SK-N-SH treated with all-trans-retinoic acid at 6 μM for 48 hours (cell line): ENCODE measurements around the gene RFX3.

ENCODE experiments used
- ATAC-seq: fragments of 200-7000 bp; cut with Tn5 transposase; 3 replicates; pipeline ENCODE4 v1.9.1; 2020; ENCODE audit warnings: mild to moderate bottlenecking, moderate library complexity
- CSDC2 ChIP-seq: fragments of 250-450 bp; sonication (Bioruptor Pico); IDR thresholded peaks from 2 replicates; pipeline ENCODE4 v1.5.0; 2020; ENCODE audit warnings: mild to moderate bottlenecking, moderate library complexity
- ESRRG ChIP-seq: fragments of 250-450 bp; sonication (Bioruptor Pico); IDR thresholded peaks from 2 replicates; pipeline ENCODE4 v1.6.1; 2021; ENCODE audit warnings: mild to moderate bottlenecking
- ISL1 ChIP-seq: fragments of 250-450 bp; sonication (Bioruptor Pico); IDR thresholded peaks from 2 replicates; pipeline ENCODE4 v2.1.2; 2022; ENCODE audit warnings: mild to moderate bottlenecking, moderate library complexity
- OSR1 ChIP-seq: fragments of 250-450 bp; sonication (Bioruptor Pico); IDR thresholded peaks from 2 replicates; pipeline ENCODE4 v1.8.0; 2022; ENCODE audit warnings: moderate library complexity, mild to moderate bottlenecking, inconsistent platforms
- PPARA ChIP-seq: fragments of 250-450 bp; sonication (Bioruptor Pico); IDR thresholded peaks from 2 replicates; pipeline ENCODE4 v1.5.0; 2020; ENCODE audit warnings: mild to moderate bottlenecking, borderline replicate concordance
- RARB ChIP-seq: fragments of 250-450 bp; sonication (Bioruptor Pico); IDR thresholded peaks from 2 replicates; pipeline ENCODE4 v1.8.0; 2021; ENCODE audit warnings: mild to moderate bottlenecking, moderate library complexity
- SNAI2 ChIP-seq: fragments of 250-450 bp; sonication (Bioruptor Pico); IDR thresholded peaks from 2 replicates; pipeline ENCODE4 v1.5.0; 2020; ENCODE audit warnings: mild to moderate bottlenecking, moderate library complexity
- TCF4 ChIP-seq: fragments of 250-450 bp; sonication (Bioruptor Pico); IDR thresholded peaks from 2 replicates; pipeline ENCODE4 v1.8.0; 2021; ENCODE audit warnings: mild to moderate bottlenecking, moderate library complexity, borderline replicate concordance
- TOX ChIP-seq: fragments of 250-450 bp; sonication (Bioruptor Pico); IDR thresholded peaks from 2 replicates; pipeline ENCODE4 v1.8.0; 2021; ENCODE audit warnings: mild to moderate bottlenecking, moderate library complexity, borderline replicate concordance
- ZC3H10 ChIP-seq: fragments of 250-450 bp; sonication (Bioruptor Pico); IDR thresholded peaks from 2 replicates; pipeline ENCODE4 v1.5.1; 2021; ENCODE audit warnings: mild to moderate bottlenecking, moderate library complexity
- ZFP3 ChIP-seq: fragments of 250-450 bp; sonication (Bioruptor Pico); IDR thresholded peaks from 2 replicates; pipeline ENCODE4 v1.5.0; 2020; ENCODE audit warnings: mild to moderate bottlenecking, moderate library complexity
- ZNF565 ChIP-seq: fragments of 450-650 bp; formaldehyde crosslinking; conservative IDR thresholded peaks from 2 replicates; pipeline ENCODE4 v1.5.0; 2020; ENCODE audit warnings: low read depth, mild to moderate bottlenecking, moderate library complexity
- ZNF70 ChIP-seq: fragments of 450-650 bp; formaldehyde crosslinking; IDR thresholded peaks from 2 replicates; pipeline ENCODE4 v1.5.0; 2020; ENCODE audit warnings: mild to moderate bottlenecking, moderate library complexity
- ZNF8 ChIP-seq: fragments of 450-650 bp; formaldehyde crosslinking; IDR thresholded peaks from 2 replicates; pipeline ENCODE4 v1.5.0; 2020; ENCODE audit warnings: mild to moderate bottlenecking, moderate library complexity
- TF ChIP-seq, protein P1 (sequence below): fragments of 250-450 bp; sonication (Bioruptor Pico); IDR thresholded peaks from 2 replicates; pipeline ENCODE4 v1.8.0; 2020; ENCODE audit warnings: mild to moderate bottlenecking, moderate library complexity, borderline replicate concordance
- TF ChIP-seq, protein P2 (sequence below): fragments of 250-450 bp; sonication (Bioruptor Pico); IDR thresholded peaks from 2 replicates; pipeline ENCODE4 v1.5.0; 2020; ENCODE audit warnings: mild to moderate bottlenecking, moderate library complexity
- TF ChIP-seq, protein P3 (sequence below): fragments of 250-450 bp; sonication (Bioruptor Pico); IDR thresholded peaks from 2 replicates; pipeline ENCODE4 v1.5.1; 2021; ENCODE audit warnings: mild to moderate bottlenecking, moderate library complexity
- TF ChIP-seq, protein P4 (sequence below): fragments of 250-450 bp; sonication (Bioruptor Pico); IDR thresholded peaks from 2 replicates; pipeline ENCODE4 v1.5.1; 2020; ENCODE audit warnings: low read depth, mild to moderate bottlenecking, moderate library complexity
- TF ChIP-seq, protein P5 (sequence below): fragments of 250-450 bp; sonication (Bioruptor Pico); IDR thresholded peaks from 2 replicates; pipeline ENCODE4 v1.8.0; 2021; ENCODE audit warnings: low read depth, mild to moderate bottlenecking, moderate library complexity, borderline replicate concordance

RFX3 gene

DNA sequence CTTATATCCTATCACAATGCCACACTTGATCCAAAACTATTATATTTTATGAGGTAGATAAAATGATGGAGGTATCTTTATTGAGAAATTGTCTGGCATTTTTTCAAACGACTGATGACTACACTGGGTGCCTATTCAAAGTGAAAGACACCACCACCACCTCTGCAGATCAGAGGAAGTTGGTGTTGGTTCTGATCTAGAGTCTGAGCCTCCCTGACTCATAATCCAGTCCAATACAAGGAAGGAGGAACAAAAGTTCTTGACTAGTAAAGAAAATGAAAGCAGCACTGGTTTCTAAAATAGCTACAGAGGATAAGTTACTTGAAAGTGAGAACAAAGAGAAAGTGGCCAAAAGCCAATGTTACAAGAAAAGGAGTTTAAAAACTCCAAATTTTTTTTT is 139.9 kb downstream of the RFX3 start:
- ATAC-seq: no peak
- no peak for TF ChIP-seq ZNF8
- TF ChIP-seq ZNF565: no peak
- no peak for TF ChIP-seq SNAI2 (CRISPR knock-in tag)
- TF ChIP-seq, protein P1, sequence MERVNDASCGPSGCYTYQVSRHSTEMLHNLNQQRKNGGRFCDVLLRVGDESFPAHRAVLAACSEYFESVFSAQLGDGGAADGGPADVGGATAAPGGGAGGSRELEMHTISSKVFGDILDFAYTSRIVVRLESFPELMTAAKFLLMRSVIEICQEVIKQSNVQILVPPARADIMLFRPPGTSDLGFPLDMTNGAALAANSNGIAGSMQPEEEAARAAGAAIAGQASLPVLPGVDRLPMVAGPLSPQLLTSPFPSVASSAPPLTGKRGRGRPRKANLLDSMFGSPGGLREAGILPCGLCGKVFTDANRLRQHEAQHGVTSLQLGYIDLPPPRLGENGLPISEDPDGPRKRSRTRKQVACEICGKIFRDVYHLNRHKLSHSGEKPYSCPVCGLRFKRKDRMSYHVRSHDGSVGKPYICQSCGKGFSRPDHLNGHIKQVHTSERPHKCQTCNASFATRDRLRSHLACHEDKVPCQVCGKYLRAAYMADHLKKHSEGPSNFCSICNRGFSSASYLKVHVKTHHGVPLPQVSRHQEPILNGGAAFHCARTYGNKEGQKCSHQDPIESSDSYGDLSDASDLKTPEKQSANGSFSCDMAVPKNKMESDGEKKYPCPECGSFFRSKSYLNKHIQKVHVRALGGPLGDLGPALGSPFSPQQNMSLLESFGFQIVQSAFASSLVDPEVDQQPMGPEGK (CRISPR knock-in tag): no peak
- no peak for TF ChIP-seq PPARA (CRISPR knock-in tag)
- TF ChIP-seq, protein P2, sequence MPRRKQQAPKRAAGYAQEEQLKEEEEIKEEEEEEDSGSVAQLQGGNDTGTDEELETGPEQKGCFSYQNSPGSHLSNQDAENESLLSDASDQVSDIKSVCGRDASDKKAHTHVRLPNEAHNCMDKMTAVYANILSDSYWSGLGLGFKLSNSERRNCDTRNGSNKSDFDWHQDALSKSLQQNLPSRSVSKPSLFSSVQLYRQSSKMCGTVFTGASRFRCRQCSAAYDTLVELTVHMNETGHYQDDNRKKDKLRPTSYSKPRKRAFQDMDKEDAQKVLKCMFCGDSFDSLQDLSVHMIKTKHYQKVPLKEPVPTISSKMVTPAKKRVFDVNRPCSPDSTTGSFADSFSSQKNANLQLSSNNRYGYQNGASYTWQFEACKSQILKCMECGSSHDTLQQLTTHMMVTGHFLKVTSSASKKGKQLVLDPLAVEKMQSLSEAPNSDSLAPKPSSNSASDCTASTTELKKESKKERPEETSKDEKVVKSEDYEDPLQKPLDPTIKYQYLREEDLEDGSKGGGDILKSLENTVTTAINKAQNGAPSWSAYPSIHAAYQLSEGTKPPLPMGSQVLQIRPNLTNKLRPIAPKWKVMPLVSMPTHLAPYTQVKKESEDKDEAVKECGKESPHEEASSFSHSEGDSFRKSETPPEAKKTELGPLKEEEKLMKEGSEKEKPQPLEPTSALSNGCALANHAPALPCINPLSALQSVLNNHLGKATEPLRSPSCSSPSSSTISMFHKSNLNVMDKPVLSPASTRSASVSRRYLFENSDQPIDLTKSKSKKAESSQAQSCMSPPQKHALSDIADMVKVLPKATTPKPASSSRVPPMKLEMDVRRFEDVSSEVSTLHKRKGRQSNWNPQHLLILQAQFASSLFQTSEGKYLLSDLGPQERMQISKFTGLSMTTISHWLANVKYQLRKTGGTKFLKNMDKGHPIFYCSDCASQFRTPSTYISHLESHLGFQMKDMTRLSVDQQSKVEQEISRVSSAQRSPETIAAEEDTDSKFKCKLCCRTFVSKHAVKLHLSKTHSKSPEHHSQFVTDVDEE (CRISPR knock-in tag): no peak
- TF ChIP-seq CSDC2 (CRISPR knock-in tag): no peak
- TF ChIP-seq, protein P3, sequence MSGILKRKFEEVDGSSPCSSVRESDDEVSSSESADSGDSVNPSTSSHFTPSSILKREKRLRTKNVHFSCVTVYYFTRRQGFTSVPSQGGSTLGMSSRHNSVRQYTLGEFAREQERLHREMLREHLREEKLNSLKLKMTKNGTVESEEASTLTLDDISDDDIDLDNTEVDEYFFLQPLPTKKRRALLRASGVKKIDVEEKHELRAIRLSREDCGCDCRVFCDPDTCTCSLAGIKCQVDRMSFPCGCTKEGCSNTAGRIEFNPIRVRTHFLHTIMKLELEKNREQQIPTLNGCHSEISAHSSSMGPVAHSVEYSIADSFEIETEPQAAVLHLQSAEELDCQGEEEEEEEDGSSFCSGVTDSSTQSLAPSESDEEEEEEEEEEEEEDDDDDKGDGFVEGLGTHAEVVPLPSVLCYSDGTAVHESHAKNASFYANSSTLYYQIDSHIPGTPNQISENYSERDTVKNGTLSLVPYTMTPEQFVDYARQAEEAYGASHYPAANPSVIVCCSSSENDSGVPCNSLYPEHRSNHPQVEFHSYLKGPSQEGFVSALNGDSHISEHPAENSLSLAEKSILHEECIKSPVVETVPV: no peak
- TF ChIP-seq, protein P4, sequence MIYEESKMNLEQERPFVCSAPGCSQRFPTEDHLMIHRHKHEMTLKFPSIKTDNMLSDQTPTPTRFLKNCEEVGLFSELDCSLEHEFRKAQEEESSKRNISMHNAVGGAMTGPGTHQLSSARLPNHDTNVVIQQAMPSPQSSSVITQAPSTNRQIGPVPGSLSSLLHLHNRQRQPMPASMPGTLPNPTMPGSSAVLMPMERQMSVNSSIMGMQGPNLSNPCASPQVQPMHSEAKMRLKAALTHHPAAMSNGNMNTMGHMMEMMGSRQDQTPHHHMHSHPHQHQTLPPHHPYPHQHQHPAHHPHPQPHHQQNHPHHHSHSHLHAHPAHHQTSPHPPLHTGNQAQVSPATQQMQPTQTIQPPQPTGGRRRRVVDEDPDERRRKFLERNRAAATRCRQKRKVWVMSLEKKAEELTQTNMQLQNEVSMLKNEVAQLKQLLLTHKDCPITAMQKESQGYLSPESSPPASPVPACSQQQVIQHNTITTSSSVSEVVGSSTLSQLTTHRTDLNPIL: no peak
- no peak for TF ChIP-seq RARB (CRISPR knock-in tag)
- no peak for TF ChIP-seq ZC3H10 (CRISPR knock-in tag)
- TF ChIP-seq OSR1: no peak
- TF ChIP-seq ISL1 (CRISPR knock-in tag): no peak
- no peak for TF ChIP-seq TCF4 (CRISPR knock-in tag)
- TF ChIP-seq, protein P5, sequence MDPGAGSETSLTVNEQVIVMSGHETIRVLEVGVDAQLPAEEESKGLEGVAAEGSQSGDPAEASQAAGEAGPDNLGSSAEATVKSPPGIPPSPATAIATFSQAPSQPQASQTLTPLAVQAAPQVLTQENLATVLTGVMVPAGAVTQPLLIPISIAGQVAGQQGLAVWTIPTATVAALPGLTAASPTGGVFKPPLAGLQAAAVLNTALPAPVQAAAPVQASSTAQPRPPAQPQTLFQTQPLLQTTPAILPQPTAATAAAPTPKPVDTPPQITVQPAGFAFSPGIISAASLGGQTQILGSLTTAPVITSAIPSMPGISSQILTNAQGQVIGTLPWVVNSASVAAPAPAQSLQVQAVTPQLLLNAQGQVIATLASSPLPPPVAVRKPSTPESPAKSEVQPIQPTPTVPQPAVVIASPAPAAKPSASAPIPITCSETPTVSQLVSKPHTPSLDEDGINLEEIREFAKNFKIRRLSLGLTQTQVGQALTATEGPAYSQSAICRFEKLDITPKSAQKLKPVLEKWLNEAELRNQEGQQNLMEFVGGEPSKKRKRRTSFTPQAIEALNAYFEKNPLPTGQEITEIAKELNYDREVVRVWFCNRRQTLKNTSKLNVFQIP (CRISPR knock-in tag): no peak
- no peak for TF ChIP-seq ZNF70 (CRISPR knock-in tag)
- no peak for TF ChIP-seq ZFP3
- TF ChIP-seq, all 23 proteins: peak for 0

DNA sequence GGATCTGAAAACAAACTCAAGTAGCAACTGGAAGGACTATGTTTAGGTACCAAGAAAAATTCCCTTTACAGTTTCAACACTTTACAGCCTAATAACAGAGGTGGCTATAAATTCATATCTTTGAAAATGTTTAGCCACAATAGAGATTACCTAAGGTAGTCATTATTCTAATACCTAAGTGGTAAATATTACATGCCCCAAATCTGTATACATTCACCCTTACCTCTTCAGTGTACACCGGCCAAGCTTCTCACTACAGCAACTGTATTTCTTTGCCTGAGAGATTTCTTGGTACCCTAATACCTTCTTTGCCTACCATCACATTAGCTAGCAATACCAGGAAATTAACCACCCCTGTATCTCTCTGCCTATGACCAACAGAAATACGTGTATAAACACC is 154.0 kb downstream of the RFX3 start:
- ATAC-seq: no peak
- TF ChIP-seq, protein P3: no peak
- TF ChIP-seq RARB (CRISPR knock-in tag): no peak
- no peak for TF ChIP-seq ZNF565
- TF ChIP-seq PPARA (CRISPR knock-in tag): no peak
- TF ChIP-seq OSR1: no peak
- no peak for TF ChIP-seq ZC3H10 (CRISPR knock-in tag)

DNA sequence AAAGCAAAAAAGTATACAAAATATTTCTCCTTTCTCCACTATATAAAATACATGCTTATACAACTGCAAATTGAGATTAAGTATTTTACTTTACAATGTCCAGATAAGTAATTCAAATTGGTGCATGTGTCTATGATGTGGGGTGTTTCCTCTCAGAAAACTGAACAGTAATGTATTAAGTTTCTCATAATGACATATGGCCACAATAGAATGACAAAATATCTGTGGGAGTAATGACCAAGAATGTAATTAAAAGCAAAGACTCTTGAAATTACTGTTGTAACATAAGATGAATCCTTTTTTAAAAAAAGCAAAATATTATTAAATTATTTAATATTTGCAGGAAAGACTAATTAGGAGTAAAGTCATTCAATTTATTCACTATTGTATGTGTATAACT is 155.1 kb downstream of the RFX3 start:
- no peak for TF ChIP-seq ESRRG (CRISPR knock-in tag)
- TF ChIP-seq PPARA (CRISPR knock-in tag): no peak
- no peak for TF ChIP-seq TCF4 (CRISPR knock-in tag)
- TF ChIP-seq, protein P5 (CRISPR knock-in tag): no peak
- TF ChIP-seq ZNF565: no peak
- TF ChIP-seq TOX (CRISPR knock-in tag): no peak
- TF ChIP-seq, all 23 proteins: peak for 0
- no peak for ATAC-seq
